Measurements from ENCODE around the gene ABT1. TPM values are rescaled to one million over a fixed set of nuclear protein-coding genes. Genes with fewer than 3 reads are reported as not detected.
"Not testable (repeated sequence)": the region's sequence is repeated elsewhere in the genome, so short reads cannot be mapped to it uniquely, and the experiment has no call there.

ABT1 gene
- total RNA-seq: 7.4 TPM
- long read RNA-seq, transcript ABT1-201 (3 exons, 2,949 nt): major isoform, 25 of 25 reads
- long read RNA-seq, partial matches to known transcripts: 0 of 25 reads
- long read RNA-seq, other reads (novel, unspliced or antisense): 0 of 25 reads

- intact Hi-C loops (cut with DNase I): no loop called here
Measured at GRCh38 chr6:26596579-26597388, at the start of gene ABT1. TSS of gene ABT1 (plus strand) at chr6:26596953. CDS start at chr6:26596983, 30 bp downstream.

GRCh38 chr6:26547363-26547762 lies 49.4 kb upstream of the ABT1 start:
- ATAC-seq (ENCODE audit: poor library complexity); DNase-seq; intact Hi-C loops (cut with DNase I): not testable (repeated sequence)

More at GRCh38 chr6:26596579-26597388, at the start of gene ABT1:
- ATAC-seq (ENCODE audit: poor library complexity) (peak; percentile 98), DNase-seq (peak; percentile 99)

GRCh38 chr6:26550250-26550993 lies 46.3 kb upstream of the ABT1 start:
- peak; percentile 82 for DNase-seq
- intact Hi-C loops (cut with DNase I): no loop called here

GRCh38 chr6:26552205-26552604 lies 44.5 kb upstream of the ABT1 start:
- intact Hi-C loops (cut with DNase I): loop anchor here (2.0 kb wide), 1 partner anchor 15 kb away; no protein-coding TSS in a partner anchor
- no peak for ATAC-seq (ENCODE audit: poor library complexity)
- no peak for DNase-seq

More at GRCh38 chr6:26550250-26550993, 46.3 kb upstream of the ABT1 start:
- ATAC-seq (ENCODE audit: poor library complexity): peak; percentile 39

GRCh38 chr6:26552640-26553188 lies 44.0 kb upstream of the ABT1 start:
- intact Hi-C loops (cut with DNase I): loop anchor here (2.0 kb wide), 1 partner anchor 16 kb away; no protein-coding TSS in a partner anchor
- DNase-seq: no peak
- no peak for ATAC-seq (ENCODE audit: poor library complexity)

- intact Hi-C loops (cut with DNase I): loop anchor here (2.0 kb wide), 1 partner anchor 16 kb away; no protein-coding TSS in a partner anchor
- DNase-seq (peak; percentile 79), ATAC-seq (ENCODE audit: poor library complexity) (peak; percentile 85)
Measured at GRCh38 chr6:26553264-26553634, 43.5 kb upstream of the ABT1 start.

GRCh38 chr6:26553635-26554446 lies 42.9 kb upstream of the ABT1 start:
- peak; percentile 85 for ATAC-seq (ENCODE audit: poor library complexity)
- intact Hi-C loops (cut with DNase I): loop anchor here (2.0 kb wide), 1 partner anchor 17 kb away; no protein-coding TSS in a partner anchor
- DNase-seq: peak; percentile 84

- DNase-seq (no peak), ATAC-seq (ENCODE audit: poor library complexity) (no peak)
Measured at GRCh38 chr6:26554447-26554696, 42.4 kb upstream of the ABT1 start.

GRCh38 chr6:26554697-26555504 lies 41.9 kb upstream of the ABT1 start:
- DNase-seq (no peak), ATAC-seq (ENCODE audit: poor library complexity) (peak; percentile 21)
- intact Hi-C loops (cut with DNase I): no loop called here

More at GRCh38 chr6:26554447-26554696, 42.4 kb upstream of the ABT1 start:
- intact Hi-C loops (cut with DNase I): no loop called here

- DNase-seq: no peak
- intact Hi-C loops (cut with DNase I): no loop called here
- ATAC-seq (ENCODE audit: poor library complexity): no peak
Measured at GRCh38 chr6:26555505-26556262, 41.1 kb upstream of the ABT1 start.

- DNase-seq: peak; percentile 67
- peak; percentile 10 for ATAC-seq (ENCODE audit: poor library complexity)
- intact Hi-C loops (cut with DNase I): no loop called here
Measured at GRCh38 chr6:26556263-26557070, 40.3 kb upstream of the ABT1 start.

GRCh38 chr6:26561533-26562466 lies 35.0 kb upstream of the ABT1 start:
- intact Hi-C loops (cut with DNase I): no loop called here
- no peak for ATAC-seq (ENCODE audit: poor library complexity)
- no peak for DNase-seq

GRCh38 chr6:26563488-26563887 lies 33.3 kb upstream of the ABT1 start:
- DNase-seq (no peak), ATAC-seq (ENCODE audit: poor library complexity) (no peak)
- intact Hi-C loops (cut with DNase I): no loop called here

GRCh38 chr6:26568601-26569432 lies 27.9 kb upstream of the ABT1 start:
- intact Hi-C loops (cut with DNase I): no loop called here
- ATAC-seq (ENCODE audit: poor library complexity) (peak; percentile 91), DNase-seq (peak; percentile 91)
